Measurements from ENCODE around the gene LHX4. TPM values are rescaled to one million over a fixed set of nuclear protein-coding genes. Genes with fewer than 3 reads are reported as not detected.

The LHX4 gene
- total and polyA plus RNA-seq, 2 of the 4 experiments (the other 2 are of a cell fraction) = 0.05 to 0.18 TPM

DNA sequence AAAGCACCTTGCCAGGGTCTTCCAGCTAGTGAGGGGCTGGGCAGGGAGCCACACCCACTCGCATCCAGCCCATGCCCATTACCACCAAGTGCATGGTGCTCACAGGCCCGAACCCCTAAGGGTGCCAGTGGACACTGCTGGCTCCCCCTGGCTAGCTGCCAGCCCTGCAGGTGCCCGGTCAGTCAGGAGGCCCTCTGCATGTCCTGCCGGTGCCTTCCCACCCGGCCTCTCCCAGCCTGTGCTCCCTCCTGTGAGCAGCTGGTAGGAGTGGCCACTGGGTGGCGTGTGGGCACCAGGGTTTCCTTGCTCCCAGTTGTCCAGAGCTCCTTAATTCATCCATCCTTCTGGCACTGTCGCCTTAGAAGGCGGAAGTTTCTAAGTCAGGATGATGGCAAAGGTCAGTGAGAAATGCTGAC, 42.0 kb upstream of the LHX4 start:
- CTCF ChIA-PET = interaction anchor here (1.2 to 1.5 kb wide), 2 partner anchors 9 to 290 kb away, joined by 3 read pairs; no protein-coding TSS in a partner anchor
- Histone ChIP-seq H4K20me1 (ENCODE audit: insufficient read depth, low read length) (peaks cover 50% of the 10 kb centered on the region), H3K4me1 (ENCODE audit: control insufficient read depth, insufficient read depth, low read length) (no peaks in the 10 kb centered on the region), H3K79me1 (ENCODE audit: low read depth in 1 of 2, low read length in 2 of 2) (peaks cover 16 to 74% of the 10 kb centered on the region in 2 experiments; a peak in 3 of 4 replicates), H3K27ac (ENCODE audit: insufficient read depth, low read length) (no peak overlapping the region), H3K14ac (replicated peaks; ENCODE audit: low read depth, low read length) (no peak overlapping the region), H2BK5ac (ENCODE audit: low read depth, low read length, poor library complexity, severe bottlenecking) (no peak overlapping the region), H4K91ac (ENCODE audit: insufficient read depth, low read depth, low read length) (no peak overlapping the region), H3K9ac (ENCODE audit: low read depth, low read length) (no peak overlapping the region), H2BK120ac (ENCODE audit: low read depth, low read length) (no peak overlapping the region), H2AK5ac (ENCODE audit: low read depth, low read length) (no peak overlapping the region), H2AFZ (replicated peaks; ENCODE audit: low read length, poor library complexity) (no peak overlapping the region), H4K5ac (ENCODE audit: low read depth, low read length) (no peak overlapping the region), H3K9me3 (ENCODE audit: control insufficient read depth, insufficient read depth, low read length) (no peaks in the 10 kb centered on the region), H3K4me2 (ENCODE audit: low read depth, low read length) (no peak overlapping the region), H3K56ac (ENCODE audit: extremely low read depth, insufficient read depth, low read length) (no peak overlapping the region), H2BK15ac (ENCODE audit: low read depth, low read length) (no peak overlapping the region), H2BK20ac (ENCODE audit: low read depth, low read length) (no peak overlapping the region), H2AK9ac (replicated peaks; ENCODE audit: low read depth, low read length, poor library complexity) (no peak overlapping the region), H3K27me3 (ENCODE audit: control insufficient read depth, insufficient read depth, low read length) (no peaks in the 10 kb centered on the region), H3K9me1 (ENCODE audit: insufficient read depth, low read length) (no peaks in the 10 kb centered on the region), H3K4me3 (ENCODE audit: insufficient read depth, low read depth, low read length) (no peak overlapping the region), H3K23ac (ENCODE audit: low read depth, low read length) (no peak overlapping the region), H3K18ac (ENCODE audit: low read depth, low read length) (no peak overlapping the region), H4K8ac (ENCODE audit: low read depth in 2 of 2, low read length in 2 of 2) (no peak overlapping the region), H3K36me3 (ENCODE audit: control insufficient read depth, insufficient read depth, low read length) (peaks cover 98% of the 10 kb centered on the region), H3K4ac (ENCODE audit: low read depth, low read length) (no peak overlapping the region)
- TF ChIP-seq RAD21 (IDR thresholded peaks at IDR 0.05; ENCODE audit: low read length) = peak; percentile 61
- TF ChIP-seq, protein P1, sequence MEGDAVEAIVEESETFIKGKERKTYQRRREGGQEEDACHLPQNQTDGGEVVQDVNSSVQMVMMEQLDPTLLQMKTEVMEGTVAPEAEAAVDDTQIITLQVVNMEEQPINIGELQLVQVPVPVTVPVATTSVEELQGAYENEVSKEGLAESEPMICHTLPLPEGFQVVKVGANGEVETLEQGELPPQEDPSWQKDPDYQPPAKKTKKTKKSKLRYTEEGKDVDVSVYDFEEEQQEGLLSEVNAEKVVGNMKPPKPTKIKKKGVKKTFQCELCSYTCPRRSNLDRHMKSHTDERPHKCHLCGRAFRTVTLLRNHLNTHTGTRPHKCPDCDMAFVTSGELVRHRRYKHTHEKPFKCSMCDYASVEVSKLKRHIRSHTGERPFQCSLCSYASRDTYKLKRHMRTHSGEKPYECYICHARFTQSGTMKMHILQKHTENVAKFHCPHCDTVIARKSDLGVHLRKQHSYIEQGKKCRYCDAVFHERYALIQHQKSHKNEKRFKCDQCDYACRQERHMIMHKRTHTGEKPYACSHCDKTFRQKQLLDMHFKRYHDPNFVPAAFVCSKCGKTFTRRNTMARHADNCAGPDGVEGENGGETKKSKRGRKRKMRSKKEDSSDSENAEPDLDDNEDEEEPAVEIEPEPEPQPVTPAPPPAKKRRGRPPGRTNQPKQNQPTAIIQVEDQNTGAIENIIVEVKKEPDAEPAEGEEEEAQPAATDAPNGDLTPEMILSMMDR (conservative IDR thresholded peaks at IDR 0.05; ENCODE audit: low read depth, low read length) = peak; percentile 50
- peak; percentile 57 for TF ChIP-seq SMC3 (IDR thresholded peaks at IDR 0.05; ENCODE audit: low read depth, low read length)
- TF ChIP-seq FOS (IDR thresholded peaks at IDR 0.05; ENCODE audit: low read depth, low read length) = no peak
- DNase-seq = peak; percentile 35
- in situ Hi-C loops (cut with MboI; ENCODE audit: low sequenced_read_pairs) = loop anchor here (10.0 kb wide), 1 partner anchor 313 kb away; the partner anchor contains the start of gene TOR1AIP2
- dilution Hi-C loops (cut with HindIII; ENCODE audit: low sequenced_read_pairs, unreplicated experiment) = no loop called here
- POLR2A ChIA-PET (ENCODE audit: unreplicated experiment) = no interaction called here
- no TSS peak for BruUV-seq (replicated peaks)
- intact Hi-C loops (cut with micrococcal nuclease) = no loop called here
- peak; percentile 45 for ATAC-seq (ENCODE audit: low read depth)
- WGBS, 2 experiments (ENCODE audit: extremely low coverage in 2 of 2, insufficient read length in 1 of 2) = 100% methylated on average over 1 of the region's 8 CpGs; no CpG with 5 or more reads in 1 of the 2 experiments

Data from IMR-90 (cell line).